GM11168 (cell line): ENCODE results near the gene GDF7.

Experiments used
- in situ Hi-C: fragments of 300-500 bp; cut with MboI; formaldehyde crosslinking; loops from one replicate; pipeline ENCODE4 v1.12.0; 2022; ENCODE audit warnings: low sequenced_read_pairs; ENCODE audit not compliant: unreplicated experiment

GDF7 gene

GRCh38 chr2:20666304-20667150 is at the start of gene GDF7:
Gene GDF7 (plus strand): TSS chr2:20667144. CDS start chr2:20667240, 96 bp downstream.
- in situ Hi-C loops = loop anchor here (10.0 kb wide), 1 partner anchor 298 kb away; no protein-coding TSS in a partner anchor

GRCh38 chr2:20617892-20618467 is 49.0 kb upstream of the GDF7 start:
- in situ Hi-C loops = no loop called here

- in situ Hi-C loops = no loop called here
These were observed 48.5 kb upstream of the GDF7 start for GRCh38 chr2:20618468-20618885.

- in situ Hi-C loops = no loop called here
These were observed 47.9 kb upstream of the GDF7 start for GRCh38 chr2:20618886-20619521.

GRCh38 chr2:20619624-20620024 is 47.3 kb upstream of the GDF7 start:
- in situ Hi-C loops = no loop called here

GRCh38 chr2:20620271-20620681 is 46.7 kb upstream of the GDF7 start:
- in situ Hi-C loops = no loop called here

- in situ Hi-C loops = no loop called here
These were observed 46.1 kb upstream of the GDF7 start for GRCh38 chr2:20620696-20621365.

GRCh38 chr2:20621366-20622295 is 45.3 kb upstream of the GDF7 start:
- in situ Hi-C loops = no loop called here

GRCh38 chr2:20622296-20622686 is 44.7 kb upstream of the GDF7 start:
- in situ Hi-C loops = no loop called here

GRCh38 chr2:20622731-20623130 is 44.2 kb upstream of the GDF7 start:
- in situ Hi-C loops = no loop called here

- in situ Hi-C loops = no loop called here
These were observed 43.7 kb upstream of the GDF7 start for GRCh38 chr2:20623241-20623640.

- in situ Hi-C loops = no loop called here
These were observed 43.2 kb upstream of the GDF7 start for GRCh38 chr2:20623741-20624155.

- in situ Hi-C loops = no loop called here
These were observed 42.6 kb upstream of the GDF7 start for GRCh38 chr2:20624156-20624883.

- in situ Hi-C loops = loop anchor here (25.0 kb wide), 1 partner anchor 388 kb away; the partner anchor contains the start of gene SDC1
These were observed 42.0 kb upstream of the GDF7 start for GRCh38 chr2:20624884-20625485.

GRCh38 chr2:20625491-20626391 is 41.2 kb upstream of the GDF7 start:
- in situ Hi-C loops = loop anchor here (25.0 kb wide), 1 partner anchor 388 kb away; the partner anchor contains the start of gene SDC1

- in situ Hi-C loops = loop anchor here (25.0 kb wide), 1 partner anchor 389 kb away; the partner anchor contains the start of gene SDC1
These were observed 40.6 kb upstream of the GDF7 start for GRCh38 chr2:20626392-20626697.

GRCh38 chr2:20626698-20627513 is 40.0 kb upstream of the GDF7 start:
- in situ Hi-C loops = loop anchor here (25.0 kb wide), 1 partner anchor 390 kb away; the partner anchor contains the start of gene SDC1
